NCI-H128 (cell line): ENCODE measurements around the gene SDC1.

Experiments
- DNase-seq: peaks from one replicate; lab custom pipeline; 2025; ENCODE audit not compliant: unreplicated experiment; lab: John Stamatoyannopoulos, UW

SDC1 gene

GRCh38 chr2:20156076-20156759 lies 68.7 kb downstream of the SDC1 start:
- no peak for DNase-seq

GRCh38 chr2:20153131-20153851 lies 71.6 kb downstream of the SDC1 start:
- no peak for DNase-seq

GRCh38 chr2:20150806-20151571 lies 73.9 kb downstream of the SDC1 start:
- no peak for DNase-seq
